T-cell (primary cell): ENCODE measurements around the gene SMAD3. TPM values are rescaled to one million over a fixed set of nuclear protein-coding genes. Genes with fewer than 3 reads are reported as not detected.

Experiments
- ATAC-seq, 4 experiments: fragments of 200-7000 bp in 3 of 4; fragments of 150-1000 bp in 1 of 4; cut with Tn5 transposase; replicated peaks in 1 of 4; 1 replicate in 3 of 4; 2 replicates in 1 of 4; pipeline ENCODE4 v1.10.0; 2021; ENCODE audit warnings: moderate library complexity in 3 of 4, mild to moderate bottlenecking in 2 of 4, moderate number of reproducible peaks in 1 of 4
- CTCF ChIA-PET, 2 donors: fragments of 300-600 bp; sonication (Branson Sonifier 250); formaldehyde crosslinking; loops; one replicate each; lab custom pipeline; 2022; ENCODE audit warnings: antibody characterized with exemption in 2 of 2; lab: Charles Lee
- POLR2A ChIA-PET, 2 donors: fragments of 300-600 bp; sonication (Branson Sonifier 250); formaldehyde crosslinking; loops; one replicate each; lab custom pipeline; 2022; ENCODE audit warnings: antibody characterized with exemption in 2 of 2; lab: Charles Lee
- DNase-seq, 35 experiments: peaks; one replicate each; pipeline versions ENCODE4 v3.0.0 to v3.0.0-alpha.2; 2013 to 2023
- H3K27ac ChIP-seq: one replicate; pipeline ENCODE4 v1.5.1; 2013; ENCODE audit warnings: low read length
- H3K27me3 ChIP-seq, 2 experiments: replicated peaks in 1 of 2; 1 replicate in 1 of 2; 2 replicates in 1 of 2; pipeline versions ENCODE4 v1.6.1 to v1.7.0; 2013; ENCODE audit warnings: low read length in 1 of 2, mixed read lengths in 1 of 2; ENCODE audit not compliant: control insufficient read depth in 2 of 2, insufficient read depth in 2 of 2; ENCODE audit errors: extremely low read depth in 1 of 2
- H3K36me3 ChIP-seq, 2 donors: 1 replicate in 1 of 2; 2 replicates in 1 of 2; pipeline versions ENCODE4 v1.6.1 to v1.7.0; 2013; ENCODE audit warnings: low read length in 1 of 2; ENCODE audit not compliant: control insufficient read depth in 2 of 2, insufficient read depth in 1 of 2; ENCODE audit errors: extremely low read depth in 1 of 2
- H3K4me1 ChIP-seq, 2 experiments: 1 replicate in 1 of 2; 2 replicates in 1 of 2; pipeline versions ENCODE4 v1.6.1 to v1.7.0; 2013; ENCODE audit warnings: low read length in 2 of 2, mixed read lengths in 1 of 2; ENCODE audit not compliant: insufficient read depth in 2 of 2, control insufficient read depth in 1 of 2; ENCODE audit errors: extremely low read depth in 1 of 2
- H3K4me3 ChIP-seq, 2 donors: 1 replicate in 1 of 2; 2 replicates in 1 of 2; pipeline versions ENCODE4 v1.5.1 to v1.7.0; 2013; ENCODE audit warnings: mild to moderate bottlenecking in 2 of 2, low read length in 1 of 2, moderate library complexity in 1 of 2; ENCODE audit not compliant: control insufficient read depth in 1 of 2; ENCODE audit errors: extremely low read depth in 1 of 2
- H3K9me3 ChIP-seq: 2 replicates; pipeline ENCODE4 v1.7.0; 2013
- H3K27ac Mint-ChIP-seq, 2 donors: one replicate each; pipeline ENCODE4 v1.8.0; 2020 to 2021; ENCODE audit warnings: mild to moderate bottlenecking in 2 of 2, mixed read lengths in 2 of 2
- H3K27me3 Mint-ChIP-seq, 2 donors: one replicate each; pipeline ENCODE4 v1.8.0; 2021 to 2022; ENCODE audit warnings: mixed read lengths in 2 of 2
- H3K36me3 Mint-ChIP-seq: one replicate; pipeline ENCODE4 v1.8.0; 2021; ENCODE audit warnings: mixed read lengths
- H3K4me1 Mint-ChIP-seq, 3 donors: one replicate each; pipeline ENCODE4 v1.8.0; 2020 to 2022; ENCODE audit warnings: mixed read lengths in 3 of 3, mild to moderate bottlenecking in 1 of 3
- H3K4me3 Mint-ChIP-seq, 3 donors: one replicate each; pipeline ENCODE4 v1.8.0; 2020 to 2022; ENCODE audit warnings: mild to moderate bottlenecking in 3 of 3, mixed read lengths in 3 of 3, moderate library complexity in 3 of 3
- H3K9me3 Mint-ChIP-seq, 3 donors: one replicate each; pipeline ENCODE4 v1.8.0; 2020 to 2022; ENCODE audit warnings: mixed read lengths in 3 of 3
- WGBS: methylation state at CpG from one replicate; pipeline ENCODE4 v1.1.5; 2013; ENCODE audit warnings: missing lambda C conversion rate; ENCODE audit not compliant: insufficient coverage; 5-methylcytosine and 5-hydroxymethylcytosine counted together
- total RNA-seq, 35 experiments: library from RNA in 6 of 35; stranded (reverse) in 6 of 35; fragments of 120-200 nt in 1 of 35; gene quantifications; one replicate each; pipeline versions ENCODE4 v1.2.1 to v1.2.4 and lab custom pipeline; 2013 to 2026

Gene SMAD3
- total RNA-seq, 5 donors from 2014 or later (not counting 1 experiment from before 2014, with no cell fraction given), result 55.4 to 159 (median 110) TPM

- no peaks in the 10 kb centered on the region for H3K9me3 ChIP-seq
- DNase-seq (no peak), ATAC-seq (no peak)
- peaks cover 12 to 26% of the 10 kb centered on the region in 2 experiments for H3K4me1 ChIP-seq
- Mint-ChIP-seq H3K27me3 (no peaks in the 10 kb centered on the region), H3K9me3 (no peaks in the 10 kb centered on the region), H3K36me3 (no peaks in the 10 kb centered on the region), H3K27ac (peak overlapping the region; percentile 5 to 68), H3K4me1 (peaks cover 14 to 31% (median 16%) of the 10 kb centered on the region in 3 donors), H3K4me3 (no peak overlapping the region)
- H3K36me3 ChIP-seq, result no peaks in the 10 kb centered on the region
- POLR2A ChIA-PET, result no interaction called here
- no peak overlapping the region for H3K4me3 ChIP-seq
- CTCF ChIA-PET, result no interaction called here
- 96% methylated on average over 4 of the region's 5 CpGs for WGBS
- peaks cover 0 to 2% of the 10 kb centered on the region in 2 experiments for H3K27me3 ChIP-seq
- no peak overlapping the region for H3K27ac ChIP-seq
These were observed 10.7 kb upstream of the SMAD3 start for GRCh38 chr15:67054676-67055075.

DNA sequence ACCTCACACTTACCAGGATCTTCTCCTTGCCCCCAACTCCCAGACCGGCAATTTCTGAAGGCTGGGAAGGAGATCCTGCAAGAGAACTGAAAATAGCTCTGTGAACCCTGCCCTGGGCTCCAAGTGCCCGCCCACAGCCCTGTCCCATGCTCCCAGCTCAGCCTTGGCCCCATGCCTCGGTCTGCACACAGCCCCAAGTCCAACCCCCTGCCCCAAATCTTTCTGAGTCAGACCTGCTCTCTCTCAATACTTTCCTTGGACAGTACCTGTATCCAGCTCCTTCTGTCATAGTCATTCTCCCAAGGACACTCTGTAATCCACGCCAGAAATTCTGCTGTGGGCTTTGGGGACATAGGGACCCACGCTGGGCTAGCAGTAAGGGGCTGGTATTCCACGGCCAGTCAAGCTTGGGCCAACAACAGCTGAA, 6.3 kb upstream of the SMAD3 start:
- Mint-ChIP-seq H3K36me3 (no peaks in the 10 kb centered on the region), H3K27me3 (no peaks in the 10 kb centered on the region), H3K9me3 (no peaks in the 10 kb centered on the region), H3K4me1 (peaks cover 14 to 37% (median 15%) of the 10 kb centered on the region in 3 donors), H3K27ac (peak overlapping the region; percentile 1 to 17), H3K4me3 (no peak overlapping the region)
- ChIA-PET POLR2A (no interaction called here), CTCF (no interaction called here)
- DNase-seq, result no peak
- Histone ChIP-seq H3K27ac (no peak overlapping the region), H3K36me3 (no peaks in the 10 kb centered on the region), H3K27me3 (no peaks in the 10 kb centered on the region), H3K4me3 (no peak overlapping the region), H3K4me1 (peaks cover 2 to 35% of the 10 kb centered on the region in 2 experiments), H3K9me3 (no peaks in the 10 kb centered on the region)
- WGBS, result 89% methylated on average over 5 of the region's 6 CpGs
- ATAC-seq, result no peak

- no peak overlapping the region for H3K4me3 ChIP-seq
- CTCF ChIA-PET, result no interaction called here
- H3K4me1 Mint-ChIP-seq, result peaks cover 15 to 29% (median 22%) of the 10 kb centered on the region in 3 donors
- no peaks in the 10 kb centered on the region for H3K9me3 ChIP-seq
- no peak overlapping the region for H3K4me3 Mint-ChIP-seq
- H3K27ac Mint-ChIP-seq, result peak overlapping the region in 1 of 2 donors; percentile 19
- DNase-seq, result no peak
- H3K36me3 ChIP-seq, result no peaks in the 10 kb centered on the region
- H3K27me3 ChIP-seq, result no peaks in the 10 kb centered on the region
- WGBS, result no CpG with 5 or more reads among the region's 3 CpGs
- H3K9me3 Mint-ChIP-seq, result no peaks in the 10 kb centered on the region
- POLR2A ChIA-PET, result interaction anchor here (0.6 to 0.7 kb wide), 4 partner anchors 26 to 1764 kb away, joined by 3 to 5 read pairs (median 4); no protein-coding TSS in a partner anchor
- H3K4me1 ChIP-seq, result peaks cover 0 to 40% of the 10 kb centered on the region in 2 experiments
- H3K27ac ChIP-seq, result no peak overlapping the region
- no peaks in the 10 kb centered on the region for H3K27me3 Mint-ChIP-seq
- H3K36me3 Mint-ChIP-seq, result no peaks in the 10 kb centered on the region
- no peak for ATAC-seq
These were observed 3.5 kb upstream of the SMAD3 start for GRCh38 chr15:67061811-67062368.

DNA sequence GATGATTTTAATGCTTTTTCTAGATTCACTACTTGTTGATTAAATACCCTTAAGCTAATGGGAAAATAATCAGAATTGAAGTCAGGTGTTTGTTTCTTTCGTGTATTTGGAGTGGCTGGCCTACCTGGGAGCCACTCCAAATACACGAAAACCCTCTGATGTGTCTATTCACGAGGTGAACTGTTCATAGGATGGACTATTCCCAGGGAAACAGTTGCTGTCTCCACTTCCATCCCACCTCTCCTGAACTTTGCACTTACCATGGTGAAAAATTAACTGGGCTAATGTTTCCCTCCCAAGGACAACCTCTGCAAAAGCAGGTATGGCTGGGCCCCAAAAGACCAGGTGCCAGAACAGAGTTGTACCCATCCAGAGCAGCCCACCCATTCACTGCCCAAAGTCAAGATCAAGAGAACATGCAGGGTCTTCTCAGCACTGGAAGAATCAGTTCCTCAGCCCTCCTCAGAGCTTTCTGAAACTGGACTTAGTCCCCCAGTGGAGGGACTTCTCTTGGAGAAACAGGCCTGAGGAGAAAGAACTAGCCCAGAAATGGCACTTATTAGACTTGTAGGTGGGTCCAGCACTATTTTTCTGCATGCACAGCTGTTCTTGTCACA, 2.9 kb upstream of the SMAD3 start:
- Histone ChIP-seq H3K9me3 (no peaks in the 10 kb centered on the region), H3K4me3 (no peak overlapping the region), H3K27me3 (no peaks in the 10 kb centered on the region), H3K36me3 (no peaks in the 10 kb centered on the region), H3K27ac (no peak overlapping the region), H3K4me1 (peaks cover 0 to 40% of the 10 kb centered on the region in 2 experiments)
- peaks cover 19 to 30% (median 28%) of the 10 kb centered on the region in 3 donors for H3K4me1 Mint-ChIP-seq
- DNase-seq, result no peak
- WGBS, result 94% methylated on average over 2 of the region's 3 CpGs
- peak overlapping the region; percentile 40 to 87 for H3K27ac Mint-ChIP-seq
- H3K27me3 Mint-ChIP-seq, result no peaks in the 10 kb centered on the region
- CTCF ChIA-PET, result no interaction called here
- no peak overlapping the region for H3K4me3 Mint-ChIP-seq
- peaks cover 4% of the 10 kb centered on the region for H3K36me3 Mint-ChIP-seq
- no peak for ATAC-seq
- POLR2A ChIA-PET, result interaction anchor here (0.6 to 0.7 kb wide), 4 partner anchors 26 to 1765 kb away, joined by 3 to 5 read pairs (median 4); no protein-coding TSS in a partner anchor
- no peaks in the 10 kb centered on the region for H3K9me3 Mint-ChIP-seq

GRCh38 chr15:67063689-67064606, 1.5 kb upstream of the SMAD3 start:
- H3K27ac Mint-ChIP-seq, result peak overlapping the region; percentile 16 to 80
- no peaks in the 10 kb centered on the region for H3K27me3 Mint-ChIP-seq
- ChIA-PET CTCF (no interaction called here), POLR2A (interaction anchor here in 1 of 2 donors (0.6 kb wide), 1 partner anchor 8 kb away, joined by 3 read pairs; no protein-coding TSS in a partner anchor)
- H3K36me3 ChIP-seq, result no peaks in the 10 kb centered on the region
- H3K9me3 ChIP-seq, result no peaks in the 10 kb centered on the region
- H3K36me3 Mint-ChIP-seq, result peaks cover 9% of the 10 kb centered on the region
- H3K4me3 Mint-ChIP-seq, result peak overlapping the region; percentile 50 to 96 (median 74)
- DNase-seq (peak in 6 of 35 experiments; percentile 22 to 70 (median 47)), ATAC-seq (peak in 1 of 4 experiments; percentile 22)
- no peaks in the 10 kb centered on the region for H3K27me3 ChIP-seq
- H3K4me3 ChIP-seq, result peak overlapping the region in 1 of 2 donors; percentile 55
- 78% methylated on average over 20 of the region's 33 CpGs for WGBS
- H3K4me1 ChIP-seq, result peaks cover 8 to 53% of the 10 kb centered on the region in 2 experiments
- H3K4me1 Mint-ChIP-seq, result peaks cover 33 to 45% (median 43%) of the 10 kb centered on the region in 3 donors
- H3K9me3 Mint-ChIP-seq, result no peaks in the 10 kb centered on the region
- H3K27ac ChIP-seq, result peak overlapping the region; percentile 60
